HepG2 (cell line): Measurements from ENCODE around the gene NCOR2. TPM values are rescaled to one million over a fixed set of nuclear protein-coding genes. Genes with fewer than 3 reads are reported as not detected.

Experiments
- ATAC-seq: fragments of 200-7000 bp; cut with Tn5 transposase; 3 replicates; pipeline ENCODE4 v1.9.1; 2020; ENCODE audit warnings: mild to moderate bottlenecking, moderate library complexity
- BruUV-seq: library from RNA; stranded (reverse); fragments of 400-500 nt; replicated peaks from 2 replicates; lab custom pipeline; 2021; lab: Mats Ljungman, UMichigan
- CTCF ChIA-PET: fragments of 300-600 bp; formaldehyde crosslinking; extraction: SDS; loops from one replicate; lab custom pipeline; 2021; ENCODE audit warnings: low total read pairs, inconsistent platforms, low intra/inter-chr PET ratio; lab: Yijun Ruan, JAX
- POLR2A ChIA-PET: fragments of 350-600 bp; sonication (Branson Sonifier 250); formaldehyde crosslinking; loops from one replicate; lab custom pipeline; 2020; ENCODE audit warnings: antibody characterized with exemption, inconsistent platforms; lab: Yijun Ruan, JAX
- DNase-seq: peaks from one replicate; pipeline ENCODE4 v3.0.0-alpha.2; 2015; ENCODE audit warnings: low spot score
- FAIRE-seq: peaks from 3 replicates; lab custom pipeline; 2011; peaks lifted over from hg19 to GRCh38; lab: Jason Lieb, UNC
- H2AFZ ChIP-seq: one replicate; pipeline ENCODE4 v1.6.1; 2011; ENCODE audit warnings: low read length, inconsistent platforms
- H3K27ac ChIP-seq: fragments of 300-600 bp; 3 replicates; pipeline ENCODE4 v1.8.0; 2011; ENCODE audit warnings: mixed run types, mild to moderate bottlenecking, mixed read lengths, low read length, inconsistent platforms; ENCODE audit not compliant: insufficient read depth; ENCODE audit errors: extremely low read length
- H3K27me3 ChIP-seq, 2 experiments: fragments of 200-600 bp in 1 of 2; 2 replicates in 1 of 2; 3 replicates in 1 of 2; pipeline versions ENCODE4 v1.6.0 to v1.8.0; 2011; ENCODE audit warnings: low read length in 2 of 2, mild to moderate bottlenecking in 2 of 2, moderate library complexity in 2 of 2, inconsistent platforms in 1 of 2; ENCODE audit not compliant: insufficient read depth in 2 of 2, control insufficient read depth in 1 of 2
- H3K36me3 ChIP-seq, 2 experiments: fragments of 200-600 bp in 1 of 2; replicated peaks in 1 of 2; 2 replicates in 1 of 2; 3 replicates in 1 of 2; pipeline versions ENCODE4 v1.5.1 to v1.8.0; 2011; ENCODE audit warnings: low read length in 2 of 2, inconsistent platforms in 1 of 2; ENCODE audit not compliant: insufficient read depth in 2 of 2, control insufficient read depth in 1 of 2
- H3K4me1 ChIP-seq: 2 replicates; pipeline ENCODE4 v1.5.1; 2012; ENCODE audit warnings: low read length, inconsistent platforms; ENCODE audit not compliant: insufficient read depth
- H3K4me2 ChIP-seq: 2 replicates; pipeline ENCODE4 v1.6.0; 2011; ENCODE audit warnings: low read depth, low read length, inconsistent platforms
- H3K4me3 ChIP-seq, 3 experiments: fragments of 200-600 bp in 1 of 3; sonication (generic), shearing (Covaris generic) in 1 of 3; replicated peaks in 1 of 3; 2 replicates each; pipeline ENCODE4 v1.5.1; 2011 to 2016; ENCODE audit warnings: low read length in 3 of 3, inconsistent platforms in 2 of 3, low read depth in 2 of 3, mild to moderate bottlenecking in 2 of 3, control low read depth in 1 of 3, mixed read lengths in 1 of 3; ENCODE audit not compliant: insufficient read depth in 1 of 3
- H3K79me2 ChIP-seq: one replicate; pipeline ENCODE4 v1.6.1; 2011; ENCODE audit warnings: low read length, inconsistent platforms; ENCODE audit not compliant: insufficient read depth
- H3K9ac ChIP-seq: 2 replicates; pipeline ENCODE4 v1.6.0; 2011; ENCODE audit warnings: mild to moderate bottlenecking, low read depth, low read length, inconsistent platforms; ENCODE audit not compliant: insufficient read depth
- H3K9me3 ChIP-seq: 2 replicates; pipeline ENCODE4 v1.5.1; 2012; ENCODE audit warnings: mild to moderate bottlenecking, low read length
- H4K20me1 ChIP-seq: 2 replicates; pipeline ENCODE4 v1.6.0; 2011; ENCODE audit warnings: inconsistent platforms, mild to moderate bottlenecking, low read length, moderate library complexity; ENCODE audit not compliant: insufficient read depth
- ADNP ChIP-seq: sonication (generic); formaldehyde crosslinking; IDR thresholded peaks from 2 replicates; pipeline ENCODE4 v1.4.0; 2020; ENCODE audit warnings: missing genetic modification reagents
- ATF7-NPFF ChIP-seq: sonication (generic); formaldehyde crosslinking; IDR thresholded peaks from 2 replicates; pipeline ENCODE4 v1.8.1; 2023; ENCODE audit warnings: mild to moderate bottlenecking, low read depth, missing genetic modification reagents, moderate library complexity
- ESRRA ChIP-seq: sonication (generic); formaldehyde crosslinking; IDR thresholded peaks from 2 replicates; pipeline ENCODE4 v1.5.1; 2020; ENCODE audit warnings: mild to moderate bottlenecking, low read depth, missing genetic modification reagents
- HBP1 ChIP-seq: IDR thresholded peaks from 2 replicates; pipeline ENCODE4 v1.6.1; 2016; ENCODE audit warnings: low read depth, control low read depth
- HDAC1 ChIP-seq: sonication (generic); formaldehyde crosslinking; IDR thresholded peaks from 2 replicates; pipeline ENCODE4 v1.5.1; 2020; ENCODE audit warnings: mild to moderate bottlenecking, missing genetic modification reagents
- MEIS2 ChIP-seq: sonication (generic); formaldehyde crosslinking; IDR thresholded peaks from 2 replicates; pipeline ENCODE4 v1.9.0; 2021; ENCODE audit warnings: mild to moderate bottlenecking, missing genetic modification reagents
- MTA3 ChIP-seq: sonication (generic); formaldehyde crosslinking; IDR thresholded peaks from 2 replicates; pipeline ENCODE4 v1.4.0; 2020; ENCODE audit warnings: missing genetic modification reagents
- PCBP1 ChIP-seq: fragments of 200-400 bp; formaldehyde crosslinking; IDR thresholded peaks from 2 replicates; pipeline ENCODE4 v1.6.1; 2017; ENCODE audit warnings: mild to moderate bottlenecking, low read depth, low read length, borderline replicate concordance
- POLR2G ChIP-seq: fragments of 200-400 bp; formaldehyde crosslinking; IDR thresholded peaks from 2 replicates; pipeline ENCODE4 v1.6.1; 2018; ENCODE audit warnings: mild to moderate bottlenecking, low read depth, low read length, moderate library complexity
- RARA ChIP-seq: IDR thresholded peaks from 2 replicates; pipeline ENCODE4 v1.6.1; 2016; ENCODE audit warnings: missing genetic modification reagents, missing compliant biosample characterization
- USF2 ChIP-seq, 2 experiments: sonication (generic) in 1 of 2; formaldehyde crosslinking in 1 of 2; IDR thresholded peaks; 2 replicates each; pipeline versions ENCODE4 v1.5.1 to v1.6.1; 2011 to 2020; ENCODE audit warnings: borderline replicate concordance in 1 of 2, low read depth in 1 of 2, low read length in 1 of 2, mild to moderate bottlenecking in 1 of 2, missing genetic modification reagents in 1 of 2, moderate library complexity in 1 of 2
- WIZ ChIP-seq: sonication (generic); formaldehyde crosslinking; IDR thresholded peaks from 2 replicates; pipeline ENCODE4 v1.5.1; 2020; ENCODE audit warnings: mild to moderate bottlenecking, missing genetic modification reagents
- ZBTB33 ChIP-seq: sonication (generic); formaldehyde crosslinking; IDR thresholded peaks from 2 replicates; pipeline ENCODE4 v1.4.0; 2020; ENCODE audit warnings: missing genetic modification reagents
- ZNF234 ChIP-seq: sonication (generic); formaldehyde crosslinking; conservative IDR thresholded peaks from 2 replicates; pipeline ENCODE4 v1.5.1; 2020; ENCODE audit warnings: mild to moderate bottlenecking, missing genetic modification reagents
- ZNF629 ChIP-seq: sonication (generic); formaldehyde crosslinking; conservative IDR thresholded peaks from 2 replicates; pipeline ENCODE4 v1.5.0; 2020; ENCODE audit warnings: missing genetic modification reagents
- ZNF703 ChIP-seq: sonication (generic); formaldehyde crosslinking; IDR thresholded peaks from 2 replicates; pipeline ENCODE4 v1.5.1; 2020; ENCODE audit warnings: missing genetic modification reagents, mild to moderate bottlenecking, moderate library complexity, borderline replicate concordance
- ZNF768 ChIP-seq: sonication (generic); formaldehyde crosslinking; IDR thresholded peaks from 2 replicates; pipeline ENCODE4 v1.4.0; 2020; ENCODE audit warnings: missing genetic modification reagents
- ZNF790 ChIP-seq: sonication (generic); formaldehyde crosslinking; IDR thresholded peaks from 2 replicates; pipeline ENCODE4 v1.8.0; 2022; ENCODE audit warnings: missing genetic modification reagents, mild to moderate bottlenecking, borderline replicate concordance
- WGBS: methylation state at CpG from one replicate; pipeline ENCODE4 v1.1.6; 2017; ENCODE audit warnings: low lambda C conversion rate; 5-methylcytosine and 5-hydroxymethylcytosine counted together
- in situ Hi-C: cut with HindIII; loops from 2 replicates; pipeline ENCODE4 v1.10.0; 2017; ENCODE audit warnings: low pct_unique_long_range_greater_than_20kb; ENCODE audit not compliant: extremely low pct_ligation_motif_present
- intact Hi-C: fragments of 100-400 bp; cut with micrococcal nuclease; formaldehyde crosslinking; loops from one replicate; pipeline ENCODE4 v1.10.0; 2022; ENCODE audit not compliant: unreplicated experiment
- polyA plus RNA-seq, 8 experiments: library from polyadenylated mRNA; depleted of rRNA in 3 of 8; stranded (reverse) in 7 of 8; unstranded in 1 of 8; fragments of >200 nt; fragmentation: Illumina TruSeq in 4 of 8; extraction: Trizol in 4 of 8; gene quantifications; 2 replicates each; pipeline versions ENCODE4 v1.2.1 to v1.2.3, GENCODE V29; 2011 to 2016; ENCODE audit warnings: low read depth in 4 of 8, missing spikeins in 1 of 8, mixed read lengths in 1 of 8; ENCODE audit not compliant: insufficient read depth in 1 of 8
- total RNA-seq, 5 experiments: library from RNA; depleted of rRNA; stranded (reverse); fragments of >200 nt; fragmentation: Illumina TruSeq; extraction: Trizol; gene quantifications; 2 replicates each; pipeline ENCODE4 v1.2.3, GENCODE V29; 2016; ENCODE audit warnings: low read depth in 1 of 5

Gene NCOR2
- total and polyA plus RNA-seq, 2 of the 13 experiments (the other 11 are each of a cell fraction or from before 2014, with no cell fraction given): 4.5 to 5.7 TPM

GRCh38 chr12:124565656-124566160 lies 1.7 kb downstream of the NCOR2 start (continued):
- TF ChIP-seq HDAC1 (CRISPR knock-in tag): peak; percentile 11; the same call in 1 of the 2 replicates
- no peak for TF ChIP-seq ZNF234
- TF ChIP-seq ZNF768 (CRISPR knock-in tag): peak; percentile 90
- 0 out of 2 replicates have a peak, but pooled peaks have one; percentile 44 for TF ChIP-seq RARA
- no peak for TF ChIP-seq POLR2G
- no peak for TF ChIP-seq ESRRA
- TF ChIP-seq PCBP1: peak; percentile 93
- TF ChIP-seq, all 625 proteins: peak for 10

GRCh38 chr12:124564971-124565491 lies 2.4 kb downstream of the NCOR2 start:
- in situ Hi-C loops: loop anchor here (5.0 kb wide), 1 partner anchor 202 kb away; no protein-coding TSS in a partner anchor

More at GRCh38 chr12:124564971-124565491, 2.4 kb downstream of the NCOR2 start:
- ChIA-PET CTCF (no interaction called here), POLR2A (interaction anchor here (3.2 kb wide), 1 partner anchor 46 kb away, joined by 12 read pairs; no protein-coding TSS in a partner anchor)
- no peaks in the 10 kb centered on the region for H3K9me3 ChIP-seq
- H3K4me1 ChIP-seq: peaks cover 28% of the 10 kb centered on the region
- H2AFZ ChIP-seq: no peak overlapping the region
- FAIRE-seq: no peak
- 83% methylated on average over 12 of the region's 19 CpGs for WGBS
- no peak overlapping the region; a peak in 1 of 6 replicates for H3K4me3 ChIP-seq
- no TSS peak for BruUV-seq
- no peak overlapping the region for H3K4me2 ChIP-seq
- ATAC-seq: no peak
- H3K36me3 ChIP-seq: no peaks in the 10 kb centered on the region
- no peak overlapping the region for H3K27ac ChIP-seq
- intact Hi-C loops: loop anchor here (10.0 kb wide), 3 partner anchors 50 to 210 kb away; no protein-coding TSS in a partner anchor
- peak; percentile 87 for TF ChIP-seq ZNF629
- TF ChIP-seq MTA3 (CRISPR knock-in tag): no peak
- peak; percentile 61 for TF ChIP-seq ZBTB33
- TF ChIP-seq USF2 (IDR thresholded peaks at IDR 0.05; ENCODE audit: low read depth, low read length): no peak
- no peak for TF ChIP-seq USF2 (CRISPR knock-in tag; IDR thresholded peaks at IDR 0.05; ENCODE audit: borderline replicate concordance)
- no peak for TF ChIP-seq ADNP
- no peak for TF ChIP-seq ATF7-NPFF
- no peak for TF ChIP-seq HBP1
- TF ChIP-seq WIZ (CRISPR knock-in tag): no peak
- TF ChIP-seq ZNF703 (CRISPR knock-in tag): no peak
- TF ChIP-seq ZNF790 (CRISPR knock-in tag): no peak
- no peak for TF ChIP-seq MEIS2
- H3K27me3 ChIP-seq: peaks cover 2 to 15% of the 10 kb centered on the region in 2 experiments; a peak in 4 of 5 replicates
- H4K20me1 ChIP-seq: peaks cover 44% of the 10 kb centered on the region
- H3K79me2 ChIP-seq: peaks cover 57% of the 10 kb centered on the region
- DNase-seq: no peak
- no peak overlapping the region for H3K9ac ChIP-seq
